Subcutaneous adipose tissue (tissue), 4 donors: ENCODE results near the gene ARIH2. TPM values are rescaled to one million over a fixed set of nuclear protein-coding genes. Genes with fewer than 3 reads are reported as not detected.

Experiments used
- CTCF ChIP-seq: fragments of 450-650 bp; IDR thresholded peaks from one replicate; pipeline ENCODE4 v1.5.1; 2016; ENCODE audit warnings: low read depth, mild to moderate bottlenecking, control low read depth, antibody characterized with exemption, moderate library complexity
- total RNA-seq, 4 donors: library from RNA; depleted of rRNA; stranded (reverse); fragments of >200 nt; gene quantifications; one replicate each; pipeline ENCODE4 v1.1.0, GENCODE V29; 2016

The ARIH2 gene
- total RNA-seq, 4 donors from 2014 or later: 63.4 to 110 (median 80.2) TPM

GRCh38 chr3:48919215-48920138 lies 835 bp downstream of the ARIH2 start:
- no peak for TF ChIP-seq CTCF

DNA sequence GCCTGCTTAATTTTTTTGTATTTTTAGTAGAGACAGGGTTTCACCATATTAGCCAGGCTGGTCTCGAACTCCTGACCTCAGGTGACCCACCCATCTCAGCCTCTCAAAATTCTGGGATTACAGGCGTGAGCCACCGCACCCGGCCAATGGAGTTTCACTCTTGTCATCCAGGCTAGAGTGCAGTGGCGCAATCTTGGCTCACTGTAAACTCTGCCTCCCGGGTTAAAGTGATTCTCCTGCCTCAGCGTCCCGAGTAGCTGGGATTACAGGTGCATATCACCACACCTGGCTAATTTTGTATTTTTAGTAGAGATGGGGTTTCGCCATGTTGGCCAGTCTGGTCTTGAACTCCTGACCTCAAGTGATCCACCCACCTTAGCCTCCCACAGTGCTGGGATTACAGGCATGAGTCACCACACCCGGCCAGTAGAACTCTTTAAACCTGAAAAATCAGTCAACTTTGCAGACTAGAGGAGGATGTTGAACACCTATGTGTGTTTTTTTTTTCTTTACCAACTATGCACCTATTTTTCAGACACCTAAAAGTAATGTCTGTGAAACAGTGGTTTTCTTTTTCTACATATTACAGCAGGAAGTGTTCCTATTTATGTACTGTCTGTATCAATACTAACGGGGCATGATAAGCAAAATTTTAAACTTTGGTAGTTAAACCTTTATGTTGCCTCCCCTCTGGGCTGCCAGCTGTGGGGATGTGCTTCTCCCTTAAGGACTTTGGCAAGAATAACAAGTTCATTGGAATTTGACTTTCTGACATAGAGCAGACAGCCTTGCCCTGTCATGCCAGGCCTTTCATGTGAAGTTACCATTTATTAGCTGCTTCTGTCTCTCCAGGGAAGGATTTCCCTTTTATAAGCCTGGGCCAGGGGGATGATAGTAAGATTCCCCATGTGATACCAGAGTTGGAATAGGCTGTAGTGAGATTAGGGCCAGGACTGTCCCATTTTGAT lies 8.1 kb downstream of the ARIH2 start:
- TF ChIP-seq CTCF: no peak

DNA sequence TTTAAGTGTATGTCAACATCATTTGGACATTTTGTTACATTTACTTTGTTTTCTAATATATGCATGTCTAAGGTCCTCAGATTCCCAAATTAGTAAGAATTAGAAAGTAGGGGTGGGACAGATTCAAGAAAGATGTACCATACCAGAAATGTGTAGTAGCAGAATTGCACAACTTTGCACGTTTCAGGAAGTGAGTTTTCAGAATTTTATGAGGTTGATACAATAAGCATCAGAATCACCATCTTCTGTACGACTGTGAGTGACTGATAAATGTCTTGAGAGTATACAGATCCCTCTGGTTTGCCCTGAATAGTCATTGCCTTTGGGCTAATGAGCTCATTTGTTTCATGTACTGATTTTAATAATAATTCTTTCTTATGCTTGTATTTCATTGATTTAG lies 9.3 kb downstream of the ARIH2 start:
- no peak for TF ChIP-seq CTCF

GRCh38 chr3:48928679-48929078 lies 10.0 kb downstream of the ARIH2 start:
- TF ChIP-seq CTCF: no peak

GRCh38 chr3:48929358-48930035 lies 10.9 kb downstream of the ARIH2 start:
- TF ChIP-seq CTCF: no peak

DNA sequence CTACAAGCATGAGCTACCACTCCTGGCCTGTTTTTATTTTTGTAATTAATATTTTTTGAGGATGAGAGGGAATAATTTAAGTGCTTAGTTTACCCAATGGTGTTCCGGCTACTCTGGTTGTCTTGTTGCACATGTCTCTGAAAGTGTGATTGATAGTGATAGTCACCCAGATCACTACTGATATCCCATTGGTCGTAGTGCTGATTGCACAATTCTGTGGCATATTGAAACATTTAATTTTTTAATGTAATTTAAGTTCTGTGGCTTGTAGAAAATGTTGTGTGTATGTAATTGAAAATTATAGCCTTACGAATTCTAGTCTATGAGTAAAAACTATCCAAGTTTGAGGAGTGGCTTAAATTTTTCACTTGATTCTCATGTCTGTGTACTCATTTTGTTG lies 11.9 kb downstream of the ARIH2 start:
- no peak for TF ChIP-seq CTCF
